Caki2 (cell line): ENCODE measurements around the gene PABPC1L. TPM values are rescaled to one million over a fixed set of nuclear protein-coding genes. Genes with fewer than 3 reads are reported as not detected.
"Not testable (repeated sequence)": the region's sequence is repeated elsewhere in the genome, so short reads cannot be mapped to it uniquely, and the experiment has no call there.

ENCODE experiments used
- DNase-seq: peaks from one replicate; pipeline ENCODE4 v3.0.0-alpha.2; 2015; ENCODE audit warnings: low read depth
- in situ Hi-C: cut with HindIII; loops from 2 replicates; pipeline ENCODE4 v1.10.0; 2016; ENCODE audit warnings: low sequenced_read_pairs, low pct_unique_long_range_greater_than_20kb, mixed read lengths
- total RNA-seq: library from RNA; depleted of rRNA; stranded (reverse); fragments of >200 nt; shearing (Covaris generic); gene quantifications from 2 replicates; pipeline ENCODE4 v1.2.3, GENCODE V29; 2014; ENCODE audit warnings: low replicate concordance; rRNA removed

PABPC1L gene
- total RNA-seq: 6.1 and 10.3 TPM in 2 replicates

DNA sequence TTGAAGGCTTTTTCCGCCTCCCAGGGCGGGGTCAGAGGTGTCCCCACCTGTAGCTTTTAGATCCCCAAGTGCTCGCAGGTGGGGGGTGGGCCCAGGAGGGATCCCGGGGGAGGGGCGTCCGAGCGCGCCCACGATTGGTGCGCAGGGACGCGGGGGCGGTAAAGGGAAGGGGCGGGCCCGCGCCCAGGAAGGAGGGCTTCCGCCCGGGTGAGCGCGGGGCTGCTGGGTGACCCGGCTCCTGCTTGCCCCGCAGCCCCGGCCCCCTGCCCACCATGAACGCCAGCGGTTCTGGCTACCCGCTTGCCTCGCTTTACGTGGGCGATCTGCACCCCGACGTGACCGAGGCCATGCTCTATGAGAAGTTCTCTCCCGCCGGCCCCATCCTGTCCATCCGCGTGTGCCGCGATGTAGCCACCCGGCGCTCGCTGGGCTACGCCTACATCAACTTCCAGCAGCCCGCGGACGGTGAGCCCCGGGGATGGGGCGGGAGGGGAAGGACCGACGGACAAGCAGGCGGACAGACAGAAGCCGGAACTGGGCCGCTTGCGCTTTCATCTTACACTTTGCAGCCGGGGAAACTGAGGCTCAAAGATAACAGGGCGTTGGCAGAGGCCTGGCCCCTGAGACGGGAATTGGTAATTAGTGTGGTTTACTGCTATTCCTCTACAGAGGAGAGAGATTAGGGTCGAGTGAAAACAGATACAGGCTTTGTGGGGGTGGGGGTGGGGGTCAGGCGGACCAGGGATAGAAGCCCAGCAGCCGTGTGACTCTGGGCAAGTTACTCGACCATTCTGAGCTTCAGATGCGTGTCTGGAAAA, at the start of gene PABPC1L:
TSS of gene PABPC1L (plus strand) at position 189 of the 818 bp plus-strand sequence. CDS start at position 273, 84 bp downstream.
- DNase-seq: peak; percentile 72
- in situ Hi-C loops: no loop called here

DNA sequence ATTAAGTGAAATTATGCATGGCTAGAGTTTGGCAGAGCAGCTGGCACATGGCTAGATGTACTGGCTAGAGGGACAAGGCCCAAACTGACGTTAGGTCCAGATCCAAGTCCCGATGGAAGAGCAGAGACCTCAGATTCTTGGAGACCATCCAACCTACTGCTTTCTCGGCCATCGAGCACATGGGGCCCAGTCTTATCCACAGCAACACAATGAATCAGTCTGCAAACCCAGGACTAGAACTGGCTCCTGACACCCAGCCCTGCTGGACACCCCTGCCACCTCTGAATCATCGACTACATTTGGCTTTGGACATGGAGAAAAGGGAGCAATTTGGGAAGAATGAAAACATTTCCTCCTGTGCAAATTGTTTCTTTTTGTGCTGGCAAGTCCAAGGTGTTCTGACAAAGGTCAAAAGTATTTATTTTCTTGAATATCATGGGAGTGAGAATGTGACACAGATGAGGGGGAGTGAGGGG, 48.3 kb upstream of the PABPC1L start:
- no peak for DNase-seq
- in situ Hi-C loops: loop anchor here (10.0 kb wide), 1 partner anchor 127 kb away; no protein-coding TSS in a partner anchor

DNA sequence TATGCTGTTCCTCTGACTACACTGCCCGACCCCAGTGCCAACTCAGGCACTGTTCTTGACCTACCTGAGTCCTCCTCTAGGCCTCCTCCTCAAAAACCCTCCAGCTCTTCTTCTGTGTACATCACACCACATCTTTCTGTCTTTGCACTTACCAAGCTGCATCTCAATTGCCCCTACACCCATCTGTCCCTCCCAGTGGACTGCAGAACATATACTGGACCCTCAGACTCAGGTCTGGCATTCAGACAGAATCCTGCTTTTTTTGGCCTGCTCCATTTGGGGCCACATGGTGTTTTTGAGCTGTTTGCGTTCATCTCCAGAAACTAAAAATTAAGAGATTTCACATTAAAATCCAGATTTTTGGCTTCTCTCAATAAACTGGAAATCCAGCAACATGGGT, 47.6 kb upstream of the PABPC1L start:
- in situ Hi-C loops: loop anchor here (10.0 kb wide), 1 partner anchor 127 kb away; no protein-coding TSS in a partner anchor
- DNase-seq: no peak

DNA sequence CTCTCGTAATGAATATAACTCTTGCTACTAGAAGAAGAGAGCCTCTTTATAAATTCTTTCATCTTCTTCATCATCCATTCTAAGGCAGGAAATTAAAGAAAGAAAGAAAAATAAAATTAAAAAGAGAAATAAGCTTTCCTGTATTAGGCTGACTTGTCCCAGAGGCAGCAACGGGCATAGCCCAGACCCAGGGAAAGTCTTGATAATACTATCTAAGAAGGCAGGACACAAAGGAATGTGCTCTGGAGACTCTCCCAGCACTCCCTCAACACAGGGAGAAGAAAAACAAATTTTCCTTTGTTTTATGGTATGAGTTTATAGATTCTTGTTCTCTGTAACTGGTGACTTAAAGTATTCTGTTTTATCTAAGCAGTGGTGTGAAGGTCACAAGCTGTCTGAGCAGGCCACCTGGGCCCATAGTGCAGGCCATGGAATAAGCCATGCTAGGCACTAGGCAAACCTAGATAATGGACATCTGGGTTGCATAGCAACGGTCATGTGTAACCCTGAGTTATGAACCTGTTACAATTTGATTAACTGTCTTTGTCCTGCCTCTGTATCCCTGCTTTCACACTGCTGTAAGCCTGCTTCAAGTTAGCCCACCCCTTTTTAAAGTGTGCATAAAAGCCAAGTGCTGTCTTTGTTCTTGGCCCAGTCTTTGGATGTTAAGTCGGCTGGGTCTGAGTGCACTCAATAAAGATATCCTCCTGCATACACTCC, 46.3 kb upstream of the PABPC1L start:
- in situ Hi-C loops: loop anchor here (10.0 kb wide), 1 partner anchor 129 kb away; no protein-coding TSS in a partner anchor
- DNase-seq: not testable (repeated sequence)

DNA sequence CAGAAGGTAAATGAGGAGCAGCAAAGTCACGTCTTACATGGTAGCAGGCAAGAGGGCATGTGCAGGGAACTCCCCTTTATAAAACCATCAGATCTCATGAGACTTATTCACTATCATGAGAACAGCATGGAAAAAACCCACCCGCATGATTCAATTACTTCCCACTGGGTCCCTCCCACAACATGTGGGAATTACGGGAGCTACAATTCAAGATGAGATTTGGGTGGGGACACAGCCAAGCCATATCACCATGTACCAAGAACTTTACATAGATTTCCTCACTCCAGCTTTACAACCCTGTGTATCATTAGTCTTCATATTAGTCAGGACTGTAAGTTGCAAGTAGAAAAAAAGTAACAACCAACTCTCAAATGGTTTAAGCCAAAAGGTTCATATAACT, 45.4 kb upstream of the PABPC1L start:
- in situ Hi-C loops: loop anchor here (10.0 kb wide), 1 partner anchor 130 kb away; no protein-coding TSS in a partner anchor

DNA sequence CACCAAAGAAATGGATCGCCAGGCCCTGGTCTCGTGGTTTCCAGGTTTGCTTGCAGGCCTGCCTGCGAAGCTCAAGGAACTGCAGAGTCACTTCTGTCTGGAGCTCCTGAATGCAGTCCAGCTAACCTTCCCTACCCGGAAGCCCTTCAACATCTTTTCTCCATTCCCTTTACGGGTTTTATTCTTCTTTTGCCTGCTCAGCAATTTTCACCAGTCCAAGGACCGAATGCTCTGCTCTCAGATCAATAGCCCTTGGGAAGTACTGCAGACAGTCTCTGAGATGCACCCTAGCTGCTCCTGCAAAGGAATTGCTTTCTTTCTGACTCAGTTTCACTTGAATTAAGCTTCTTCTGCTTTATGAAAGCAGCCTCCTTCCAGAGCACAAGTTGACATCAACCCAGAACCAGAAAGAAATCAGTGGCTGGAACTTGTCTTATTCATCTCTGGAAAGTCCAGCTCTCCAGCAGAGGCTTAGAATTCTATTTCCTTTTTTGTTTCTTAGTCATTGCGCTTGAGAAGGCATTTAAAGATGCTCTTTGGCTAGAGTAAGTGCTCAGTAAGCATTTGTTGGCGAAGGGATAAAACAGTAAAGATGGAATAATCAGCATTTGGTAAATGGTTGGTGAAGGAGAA, 43.0 kb upstream of the PABPC1L start:
- in situ Hi-C loops: loop anchor here (10.0 kb wide), 1 partner anchor 132 kb away; no protein-coding TSS in a partner anchor
- no peak for DNase-seq

More for the DNA sequence above, 45.4 kb upstream of the PABPC1L start:
- DNase-seq: not testable (repeated sequence)

DNA sequence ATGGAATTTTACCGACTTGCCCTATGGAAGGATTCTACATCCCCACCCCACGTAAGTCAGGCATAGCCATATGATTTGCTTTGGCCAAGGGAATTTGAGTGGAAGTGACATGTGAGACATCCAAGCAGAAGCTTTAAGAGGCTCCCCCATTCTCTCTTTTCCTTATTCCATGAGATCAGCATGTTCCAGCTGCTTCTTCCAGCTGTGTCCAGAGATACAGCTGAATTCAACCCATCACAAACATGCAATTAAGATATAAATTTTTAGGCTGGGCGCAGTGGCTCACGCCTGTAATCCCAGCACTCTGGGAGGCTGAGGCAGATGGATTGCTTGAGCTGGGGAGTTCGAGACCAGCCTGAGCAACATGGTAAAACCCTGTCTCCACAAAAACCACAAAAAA, 40.4 kb upstream of the PABPC1L start:
- no peak for DNase-seq
- in situ Hi-C loops: loop anchor here (10.0 kb wide), 1 partner anchor 135 kb away; no protein-coding TSS in a partner anchor

DNA sequence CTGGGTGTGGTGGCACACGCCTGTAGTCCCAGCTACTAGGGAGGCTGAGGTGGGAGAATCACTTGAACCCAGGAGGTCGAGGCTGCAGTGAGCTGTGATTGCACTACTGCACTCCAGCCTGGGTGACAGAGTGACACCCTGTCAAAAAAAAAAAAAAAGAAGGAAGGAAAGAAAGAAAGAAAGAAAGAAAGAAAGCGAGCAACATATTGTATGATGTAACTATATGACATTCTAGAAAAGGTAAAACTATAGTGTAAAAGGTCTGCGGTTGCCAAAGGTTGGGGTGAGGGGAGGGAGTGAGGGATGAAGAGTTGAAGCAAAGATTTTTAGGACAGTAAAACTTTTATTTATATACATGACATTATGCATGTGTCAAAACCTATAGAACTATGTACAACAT, 27.5 kb upstream of the PABPC1L start:
- DNase-seq, in situ Hi-C loops: not testable (repeated sequence)

DNA sequence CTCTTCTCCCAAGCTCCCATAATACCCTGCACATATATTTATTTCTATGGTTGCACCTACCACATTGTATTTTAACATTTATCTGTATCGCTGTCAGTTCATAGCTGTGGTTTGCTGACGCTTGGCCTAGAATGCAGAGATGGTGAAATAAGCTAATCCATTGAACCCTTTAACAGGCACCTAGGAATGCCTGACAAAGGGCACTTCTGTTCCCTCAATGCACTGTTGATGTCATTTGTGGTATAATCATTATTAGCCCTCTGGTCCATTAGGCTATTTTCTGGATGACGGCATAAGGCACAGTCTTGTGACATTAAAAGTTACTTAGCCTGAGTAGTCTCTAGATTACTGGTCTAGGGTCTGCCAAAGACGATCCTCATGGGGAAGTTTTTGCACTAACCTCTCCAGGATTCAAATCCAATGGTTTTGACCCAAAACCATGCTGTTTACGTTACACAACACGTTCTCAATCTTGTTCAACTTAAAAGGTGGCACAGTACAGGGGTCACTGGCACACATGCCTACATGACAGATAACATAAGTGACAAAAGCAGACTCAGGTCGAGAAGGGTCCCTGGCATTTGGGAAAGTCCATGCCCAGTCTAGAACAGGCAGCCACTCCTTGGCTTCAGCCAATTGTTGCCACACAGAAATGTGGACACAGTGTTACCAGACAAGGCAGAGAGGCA, 26.5 kb upstream of the PABPC1L start:
- in situ Hi-C loops: no loop called here
- no peak for DNase-seq

DNA sequence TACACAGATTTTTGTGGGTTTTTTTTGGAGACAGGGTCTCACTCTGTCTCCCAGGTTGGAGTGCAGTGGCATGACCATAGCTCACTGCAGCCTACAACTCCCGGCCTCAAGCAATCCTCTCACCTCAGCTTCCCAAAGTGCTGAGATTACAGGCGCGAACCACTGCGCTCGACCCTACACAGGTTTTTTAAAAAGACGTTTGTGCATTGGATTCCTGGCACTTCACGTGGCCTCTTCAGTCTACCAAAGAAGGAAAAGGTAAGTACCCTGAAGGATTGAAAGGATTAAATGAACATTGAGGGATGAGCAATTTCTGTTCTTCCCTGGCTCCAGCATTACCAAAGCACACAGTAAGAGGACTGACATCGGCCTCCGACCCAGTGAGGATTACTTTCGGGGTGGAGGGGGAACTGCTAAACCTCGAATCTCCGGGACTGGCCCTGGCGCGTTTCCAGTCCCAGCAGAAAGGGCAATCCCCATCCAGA, 24.9 kb upstream of the PABPC1L start:
- DNase-seq: no peak
- in situ Hi-C loops: no loop called here

DNA sequence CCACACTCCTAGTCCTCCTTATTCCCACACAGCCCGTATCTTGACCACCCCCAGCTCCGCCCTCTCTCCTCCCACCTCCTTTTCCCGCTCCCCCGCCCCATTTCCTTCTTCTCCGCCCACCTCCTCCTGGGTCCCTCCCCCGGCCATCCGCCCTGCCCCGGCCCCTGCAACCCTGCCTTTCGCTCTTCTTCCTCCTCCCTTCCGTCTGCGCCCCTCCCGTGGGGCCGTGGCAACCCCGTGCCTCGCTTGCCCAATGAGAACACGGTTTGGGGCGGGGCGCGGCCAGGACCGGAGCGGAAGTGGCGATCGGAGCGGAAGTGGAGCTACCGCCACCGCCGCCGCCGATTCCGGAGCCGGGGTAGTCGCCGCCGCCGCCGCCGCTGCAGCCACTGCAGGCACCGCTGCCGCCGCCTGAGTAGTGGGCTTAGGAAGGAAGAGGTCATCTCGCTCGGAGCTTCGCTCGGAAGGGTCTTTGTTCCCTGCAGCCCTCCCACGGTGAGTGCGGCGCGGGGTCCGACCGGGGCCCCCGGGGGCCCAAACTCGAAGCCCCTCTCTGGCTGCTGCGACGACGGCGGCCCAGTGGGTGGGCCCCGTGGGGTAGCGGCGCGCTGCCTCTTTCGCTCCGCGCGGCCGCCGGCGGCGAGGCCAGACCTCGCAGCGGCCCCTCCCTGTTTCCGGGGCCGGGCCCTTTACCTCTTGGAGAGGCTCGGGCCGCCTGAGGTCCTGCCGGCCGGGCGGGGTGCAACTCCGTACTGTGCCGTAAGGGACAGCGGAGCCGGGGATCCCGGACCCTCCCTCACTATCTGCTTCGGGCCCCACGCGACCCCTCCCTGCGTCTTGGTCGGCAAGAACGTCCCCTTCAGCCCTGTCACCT, 24.2 kb upstream of the PABPC1L start, which contains the start of gene YWHAB:
TSS of gene YWHAB (plus strand) at position 314 of the 874 bp plus-strand sequence. CDS start 15,829 bp downstream, outside the sequence.
- DNase-seq: peak; percentile 98
- in situ Hi-C loops: no loop called here

DNA sequence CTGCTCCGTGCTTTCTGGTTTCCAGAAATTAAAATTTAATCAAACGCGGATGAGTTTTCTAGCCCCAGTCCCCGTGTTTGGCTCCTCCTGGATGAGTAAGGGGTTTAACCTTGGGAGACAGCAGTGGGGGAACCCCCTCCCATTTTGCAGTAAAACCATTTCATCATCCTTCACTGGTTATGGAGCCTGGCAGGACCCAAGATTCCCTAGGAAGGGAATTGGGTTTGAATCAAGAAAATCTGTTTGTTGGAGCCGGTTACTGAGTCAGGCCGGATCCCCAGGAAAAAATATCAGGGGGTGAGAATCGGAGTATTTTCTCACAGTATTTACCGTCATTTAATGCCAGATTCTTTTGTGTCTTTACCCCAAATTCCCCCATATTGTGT, 23.6 kb upstream of the PABPC1L start:
- no peak for DNase-seq
- in situ Hi-C loops: no loop called here

DNA sequence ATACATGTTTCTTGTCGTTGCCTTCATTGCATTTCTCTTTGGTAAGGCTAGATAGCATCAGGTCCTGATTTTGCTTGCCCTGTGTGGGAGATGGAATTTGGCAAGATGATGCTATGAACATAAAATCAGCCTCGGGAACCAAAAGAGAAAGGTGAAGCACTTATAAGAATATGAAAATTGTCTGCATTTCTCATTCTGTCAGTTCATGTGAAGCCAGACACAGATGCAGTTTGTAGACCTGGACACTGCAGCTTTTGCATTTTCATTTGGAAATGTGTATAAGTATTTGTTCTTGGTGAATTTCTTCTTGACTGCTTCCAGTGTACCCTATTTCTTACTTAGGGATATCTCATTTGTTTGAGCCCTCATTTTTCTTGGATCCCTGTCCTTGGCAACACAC, 23.0 kb upstream of the PABPC1L start:
- in situ Hi-C loops: no loop called here

DNA sequence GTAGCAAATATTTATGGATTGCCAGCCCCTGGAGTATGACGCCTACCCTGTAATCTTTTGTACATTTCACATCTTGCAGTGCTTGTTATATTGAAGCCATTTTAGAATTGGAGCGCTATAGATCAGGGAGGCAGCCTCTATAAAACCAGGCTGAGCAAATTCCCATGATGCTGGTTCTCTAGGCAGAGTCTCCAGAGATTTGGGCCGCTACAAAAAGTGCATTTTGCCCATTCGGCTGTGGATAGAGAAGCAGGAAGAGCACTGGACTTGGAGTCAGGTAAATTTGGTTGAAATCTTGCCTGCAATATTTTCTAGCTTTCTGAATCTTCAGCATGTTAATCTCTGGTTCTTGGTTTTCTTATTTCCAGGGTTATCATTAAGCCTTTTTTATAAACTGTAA, 22.4 kb upstream of the PABPC1L start:
- no peak for DNase-seq
- in situ Hi-C loops: no loop called here

More for the DNA sequence above, 23.0 kb upstream of the PABPC1L start:
- DNase-seq: no peak

DNA sequence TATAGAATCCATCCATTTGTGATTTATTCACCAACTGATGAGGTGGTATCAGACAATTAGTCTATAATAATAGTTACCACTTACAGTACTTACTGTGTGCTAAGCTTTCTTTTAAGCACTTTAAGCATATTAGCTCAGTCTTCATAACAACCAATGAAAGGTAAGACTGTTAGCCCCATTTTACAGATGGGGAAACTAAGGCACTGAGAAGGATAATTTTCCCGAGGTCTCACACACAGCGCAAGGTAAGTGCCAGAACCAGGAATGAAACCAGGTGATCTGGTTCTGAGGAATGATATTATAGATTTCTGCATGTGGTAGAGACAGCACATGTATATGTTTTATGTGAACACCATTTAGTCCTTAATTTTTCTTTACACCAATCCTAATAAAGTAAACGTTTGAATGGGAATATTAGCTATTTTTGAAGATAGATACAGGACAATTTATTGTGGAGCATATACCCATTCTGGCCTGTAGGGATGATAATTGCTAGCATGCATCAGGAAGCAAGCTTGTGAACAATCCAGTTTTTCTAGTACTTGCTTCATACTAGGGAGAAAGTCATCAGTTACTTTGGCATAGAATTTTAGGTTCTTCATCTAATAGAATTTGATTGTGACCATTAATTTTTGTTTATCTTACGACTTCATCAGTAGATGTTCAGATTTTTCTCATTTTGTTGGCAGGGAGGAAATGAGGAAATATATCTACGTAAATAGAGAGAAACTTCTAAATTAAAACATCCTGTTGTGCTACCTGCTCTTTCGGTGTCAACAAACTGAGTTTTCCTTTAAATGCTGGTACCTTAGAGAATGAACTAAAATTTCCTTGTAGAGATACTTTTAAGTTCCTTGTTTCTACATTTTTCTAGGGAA, 21.4 kb upstream of the PABPC1L start:
- in situ Hi-C loops: no loop called here
- DNase-seq: no peak

DNA sequence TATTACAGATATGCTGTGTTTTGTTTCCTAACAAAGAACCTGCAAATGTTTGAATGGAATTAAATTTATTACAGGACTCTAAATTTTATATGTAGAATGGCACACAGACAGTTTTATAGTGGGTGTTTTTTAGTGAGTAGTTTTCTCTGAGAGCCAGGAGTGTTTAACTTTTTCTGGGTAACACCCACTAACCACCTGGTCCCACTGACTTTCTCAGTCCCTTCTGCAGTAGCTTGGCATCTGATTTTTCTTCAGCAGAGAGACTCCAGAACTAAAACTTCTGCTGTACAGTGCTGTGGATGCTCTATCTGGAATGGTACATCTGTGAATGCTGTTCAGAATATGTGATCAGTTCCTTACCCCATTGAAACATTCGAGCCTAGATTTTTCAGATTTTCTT, 18.0 kb upstream of the PABPC1L start:
- DNase-seq: no peak
- in situ Hi-C loops: no loop called here
